NCI-H146 treated with DMSO at 0.1 percent for 48 hours (cell line): ENCODE data around the gene PPP1R13B.

Experiments
- DNase-seq: peaks from one replicate; lab custom pipeline; 2025; ENCODE audit not compliant: unreplicated experiment; lab: John Stamatoyannopoulos, UW

Gene PPP1R13B

GRCh38 chr14:103745424-103745823 lies 102.0 kb downstream of the PPP1R13B start:
- no peak for DNase-seq

- no peak for DNase-seq
These were observed 102.6 kb downstream of the PPP1R13B start for GRCh38 chr14:103744621-103745395.

GRCh38 chr14:103743691-103744090 lies 103.7 kb downstream of the PPP1R13B start:
- DNase-seq: no peak

GRCh38 chr14:103742499-103743255 lies 104.7 kb downstream of the PPP1R13B start:
- DNase-seq: no peak

- DNase-seq: no peak
These were observed 105.5 kb downstream of the PPP1R13B start for GRCh38 chr14:103741876-103742275.

- no peak for DNase-seq
These were observed 106.2 kb downstream of the PPP1R13B start for GRCh38 chr14:103740991-103741689.

- DNase-seq: no peak
These were observed 107.4 kb downstream of the PPP1R13B start for GRCh38 chr14:103739793-103740501.

GRCh38 chr14:103739466-103739792 lies 107.9 kb downstream of the PPP1R13B start:
- no peak for DNase-seq

- no peak for DNase-seq
These were observed 108.5 kb downstream of the PPP1R13B start for GRCh38 chr14:103738701-103739451.

- DNase-seq: no peak
These were observed 109.2 kb downstream of the PPP1R13B start for GRCh38 chr14:103738166-103738565.

- no peak for DNase-seq
These were observed 109.8 kb downstream of the PPP1R13B start for GRCh38 chr14:103737432-103738045.

GRCh38 chr14:103736546-103737431 lies 110.6 kb downstream of the PPP1R13B start:
- no peak for DNase-seq

GRCh38 chr14:103735815-103736545 lies 111.4 kb downstream of the PPP1R13B start:
- DNase-seq: no peak

GRCh38 chr14:103735439-103735814 lies 111.9 kb downstream of the PPP1R13B start:
- DNase-seq: no peak

- DNase-seq: no peak
These were observed 112.4 kb downstream of the PPP1R13B start for GRCh38 chr14:103735022-103735421.

GRCh38 chr14:103734081-103734888 lies 113.1 kb downstream of the PPP1R13B start:
- no peak for DNase-seq

GRCh38 chr14:103733651-103734050 lies 113.7 kb downstream of the PPP1R13B start:
- no peak for DNase-seq
